Spleen (tissue), 11 donors: ENCODE measurements around the gene WIPI1. TPM values are rescaled to one million over a fixed set of nuclear protein-coding genes. Genes with fewer than 3 reads are reported as not detected.

Experiments
- DNase-seq: peaks from one replicate; pipeline ENCODE4 v3.0.0-alpha.2; 2020
- H3K27ac ChIP-seq, 8 donors: fragments of 200-600 bp; sonication (generic) in 7 of 8; 1 replicate in 4 of 8; 2 replicates in 4 of 8; pipeline versions ENCODE4 v1.5.0 to v1.8.0; 2016 to 2021; ENCODE audit warnings: inconsistent platforms in 4 of 8, mild to moderate bottlenecking in 4 of 8, moderate library complexity in 1 of 8
- H3K27me3 ChIP-seq, 7 donors: fragments of 200-600 bp; sonication (generic) in 6 of 7; replicated peaks in 1 of 7; 1 replicate in 4 of 7; 2 replicates in 3 of 7; pipeline versions ENCODE4 v1.5.0 to v1.8.0; 2016 to 2021; ENCODE audit warnings: inconsistent platforms in 3 of 7, mild to moderate bottlenecking in 1 of 7
- H3K36me3 ChIP-seq, 6 donors: fragments of 200-600 bp; sonication (generic) in 5 of 6; 1 replicate in 4 of 6; 2 replicates in 2 of 6; pipeline versions ENCODE4 v1.5.0 to v1.8.0; 2016 to 2021; ENCODE audit warnings: inconsistent platforms in 2 of 6
- H3K4me1 ChIP-seq, 6 donors: fragments of 200-600 bp; sonication (generic) in 5 of 6; 1 replicate in 3 of 6; 2 replicates in 3 of 6; pipeline versions ENCODE4 v1.5.0 to v1.8.0; 2016 to 2021; ENCODE audit warnings: inconsistent platforms in 3 of 6
- H3K4me3 ChIP-seq, 8 donors: fragments of 200-600 bp; sonication (generic) in 7 of 8; 1 replicate in 4 of 8; 2 replicates in 4 of 8; pipeline versions ENCODE4 v1.5.0 to v1.8.0; 2016 to 2021; ENCODE audit warnings: inconsistent platforms in 4 of 8, mild to moderate bottlenecking in 4 of 8, moderate library complexity in 2 of 8
- H3K9me3 ChIP-seq, 8 donors: fragments of 200-600 bp; sonication (generic) in 7 of 8; 1 replicate in 4 of 8; 2 replicates in 4 of 8; pipeline versions ENCODE4 v1.5.0 to v1.8.0; 2016 to 2021; ENCODE audit warnings: inconsistent platforms in 4 of 8
- CTCF ChIP-seq, 11 experiments: fragments of 200-600 bp in 7 of 11; fragments of 450-650 bp in 4 of 11; sonication (generic) in 4 of 11; IDR thresholded peaks in 8 of 11; conservative IDR thresholded peaks in 3 of 11; 1 replicate in 7 of 11; 2 replicates in 4 of 11; pipeline versions ENCODE4 v1.4.0 to v1.8.0; 2016 to 2021; ENCODE audit warnings: antibody characterized with exemption in 11 of 11, inconsistent platforms in 4 of 11, mild to moderate bottlenecking in 1 of 11
- POLR2A ChIP-seq, 3 donors: fragments of 450-650 bp; IDR thresholded peaks; one replicate each; pipeline ENCODE4 v1.5.1; 2017; ENCODE audit warnings: antibody characterized with exemption in 3 of 3, mild to moderate bottlenecking in 1 of 3
- POLR2AphosphoS5 ChIP-seq, 3 donors: sonication (generic); formaldehyde crosslinking; IDR thresholded peaks; one replicate each; pipeline ENCODE4 v1.5.1; 2017; ENCODE audit warnings: antibody characterized with exemption in 3 of 3
- WGBS, 5 donors: extraction: QIAGEN DNeasy Blood & Tissue Kit in 3 of 5; methylation state at CpG; one replicate each; pipeline versions ENCODE4 v1.1.5 to v1.1.7; 2013 to 2018; 5-methylcytosine and 5-hydroxymethylcytosine counted together
- intact Hi-C: fragments of 100-400 bp; cut with DNase I; formaldehyde crosslinking; loops from one replicate; pipeline ENCODE4 v1.15.0; 2023; ENCODE audit warnings: low total_unique reads
- polyA plus RNA-seq, 3 donors: library from polyadenylated mRNA; stranded (reverse); fragments of 200-250 nt; gene quantifications; one replicate each; pipeline ENCODE4 v1.2.1, GENCODE V29; 2013
- total RNA-seq, 7 donors: library from RNA; depleted of rRNA in 3 of 7; stranded (reverse); fragments of >200 nt in 3 of 7; fragmentation: NEBNext Ultra II Directional in 4 of 7; extraction: Animal tissue kit (Norgen Biotek cat#: 25700) in 4 of 7; gene quantifications; one replicate each; pipeline versions ENCODE4 v1.1.0 to v1.2.1, GENCODE V29; 2016 to 2021
- donor health status: healthy with polysubstance abuse.
- donor health status: DM: no; HTN: no; CAD: no; lungs with moderate emphysema.
- donor health status: DM: no; HTN: no; CAD: no.
- donor health status: Bipolar disorder and iron deficiency.
- donor health status: healthy.
- donor health status: DM: no; HTN: no; CAD: no.
- donor health status: DM: yes; HTN: yes; CAD: no.

Gene WIPI1
- total and polyA plus RNA-seq, 10 donors = 7.2 to 38.3 (median 25.6) TPM

DNA sequence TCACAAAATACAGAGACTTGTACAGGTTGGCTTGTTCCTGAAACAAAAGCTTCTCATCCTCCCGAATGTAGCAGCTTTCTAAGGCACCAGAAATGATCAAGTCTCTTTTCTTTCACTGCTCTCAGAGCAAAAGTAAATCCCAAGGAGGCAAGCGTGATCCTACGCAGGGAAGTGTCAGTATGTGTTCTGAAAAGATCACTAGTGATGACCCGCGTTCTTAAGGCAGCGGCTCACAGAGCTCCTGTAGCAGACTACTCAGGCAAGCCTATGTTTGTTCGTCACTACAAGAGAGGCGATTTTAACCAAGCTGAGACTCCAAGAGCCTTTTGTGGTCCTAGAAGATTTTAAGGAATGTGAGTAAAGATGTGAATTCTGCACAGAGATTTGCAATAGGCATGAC, 34.5 kb downstream of the WIPI1 start:
- no peak overlapping the region for H3K27ac ChIP-seq
- H3K36me3 ChIP-seq = peaks cover 0 to 93% (median 42%) of the 10 kb centered on the region in 6 donors
- intact Hi-C loops = no loop called here
- H3K27me3 ChIP-seq = no peaks in the 10 kb centered on the region
- H3K4me1 ChIP-seq = no peaks in the 10 kb centered on the region
- WGBS, 5 donors = 94 to 97% (median 96%) methylated on average over 8 of the region's 8 CpGs
- no peak overlapping the region for H3K4me3 ChIP-seq
- H3K9me3 ChIP-seq = no peaks in the 10 kb centered on the region
- TF ChIP-seq CTCF (IDR thresholded peaks at IDR 0.05 in 8 of 11, conservative IDR thresholded peaks at IDR 0.05 in 3 of 11) = no peak
- TF ChIP-seq POLR2AphosphoS5 (IDR thresholded peaks at IDR 0.05) = no peak
- no peak for TF ChIP-seq POLR2A (IDR thresholded peaks at IDR 0.05)
- no peak for DNase-seq

GRCh38 chr17:68421486-68421885, 35.8 kb downstream of the WIPI1 start:
- TF ChIP-seq CTCF (IDR thresholded peaks at IDR 0.05 in 8 of 11, conservative IDR thresholded peaks at IDR 0.05 in 3 of 11) = no peak
- no peak for TF ChIP-seq POLR2A (IDR thresholded peaks at IDR 0.05)
- no peak for TF ChIP-seq POLR2AphosphoS5 (IDR thresholded peaks at IDR 0.05)
- WGBS, 5 donors = 84 to 95% (median 93%) methylated on average over 9 of the region's 9 CpGs
- Histone ChIP-seq H3K4me1 (no peaks in the 10 kb centered on the region), H3K9me3 (peaks cover 0 to 1% (median 0%) of the 10 kb centered on the region in 8 donors), H3K27ac (no peak overlapping the region), H3K4me3 (no peak overlapping the region), H3K27me3 (no peaks in the 10 kb centered on the region), H3K36me3 (peaks cover 0 to 80% (median 34%) of the 10 kb centered on the region in 6 donors)
- DNase-seq = no peak
- intact Hi-C loops = no loop called here

DNA sequence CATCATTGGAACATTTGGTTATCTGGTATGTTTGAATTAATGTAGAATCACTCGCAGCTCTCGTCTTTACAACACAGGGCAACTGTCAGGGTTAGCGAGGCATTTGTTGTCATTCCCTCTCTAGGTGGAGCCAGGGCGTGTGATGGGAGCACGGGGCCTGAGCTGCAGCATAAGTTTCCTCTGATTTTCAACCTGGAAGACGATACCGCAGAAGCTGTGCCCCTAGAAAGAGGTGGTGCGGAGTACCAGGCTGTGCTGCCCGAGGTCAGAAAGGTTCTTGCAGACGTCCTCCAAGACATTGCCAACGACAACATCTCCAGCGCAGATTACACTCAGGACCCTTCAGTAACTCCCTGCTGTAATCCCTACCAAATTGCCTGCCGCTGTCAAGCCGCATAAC, 37.2 kb downstream of the WIPI1 start:
- DNase-seq = no peak
- Histone ChIP-seq H3K4me3 (no peak overlapping the region), H3K27ac (no peak overlapping the region), H3K27me3 (no peaks in the 10 kb centered on the region), H3K9me3 (peaks cover 0 to 11% (median 1%) of the 10 kb centered on the region in 8 donors), H3K4me1 (peaks cover 0 to under 1% (median 0%) of the 10 kb centered on the region in 6 donors), H3K36me3 (peaks cover 0 to 66% (median 26%) of the 10 kb centered on the region in 6 donors)
- WGBS, 5 donors = 88 to 96% (median 94%) methylated on average over 13 to 14 of the region's 14 CpGs
- no peak for TF ChIP-seq CTCF (IDR thresholded peaks at IDR 0.05 in 8 of 11, conservative IDR thresholded peaks at IDR 0.05 in 3 of 11)
- intact Hi-C loops = no loop called here

DNA sequence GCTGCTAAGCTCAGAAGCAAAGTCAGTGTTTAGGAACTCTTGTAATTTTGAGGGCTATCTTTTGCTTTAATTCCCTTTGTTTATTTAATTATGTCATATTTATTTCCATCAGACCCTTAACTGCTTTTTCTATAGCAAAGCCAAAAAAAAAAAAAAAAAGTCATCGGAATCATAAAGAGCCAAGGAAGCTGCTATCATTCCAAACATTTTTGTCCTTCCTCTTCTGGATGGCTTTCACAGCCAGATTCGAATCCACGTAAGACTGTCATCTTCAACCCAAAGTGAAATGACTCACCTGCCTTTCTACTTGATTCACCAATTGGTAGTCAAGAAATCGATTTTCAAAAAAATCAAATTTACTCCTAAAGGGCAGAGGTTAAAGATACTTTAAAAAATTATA, 38.4 kb downstream of the WIPI1 start:
- H3K36me3 ChIP-seq = peaks cover 0 to 54% (median 19%) of the 10 kb centered on the region in 6 donors
- intact Hi-C loops = no loop called here
- no peak for DNase-seq
- H3K27me3 ChIP-seq = no peaks in the 10 kb centered on the region
- WGBS, 5 donors = 84 to 88% (median 86%) methylated on average over 4 of the region's 4 CpGs
- no peak for TF ChIP-seq POLR2A (IDR thresholded peaks at IDR 0.05)
- no peak for TF ChIP-seq POLR2AphosphoS5 (IDR thresholded peaks at IDR 0.05)
- no peak for TF ChIP-seq CTCF (IDR thresholded peaks at IDR 0.05 in 8 of 11, conservative IDR thresholded peaks at IDR 0.05 in 3 of 11)
- peaks cover 0 to 13% (median 7%) of the 10 kb centered on the region in 6 donors for H3K4me1 ChIP-seq
- no peak overlapping the region for H3K27ac ChIP-seq
- peaks cover 0 to 11% (median 1%) of the 10 kb centered on the region in 8 donors for H3K9me3 ChIP-seq
- H3K4me3 ChIP-seq = no peak overlapping the region
